ENCODE results near the gene ABCA2. TPM values are rescaled to one million over a fixed set of nuclear protein-coding genes. Genes with fewer than 3 reads are reported as not detected.
"Not testable (repeated sequence)": the region's sequence is repeated elsewhere in the genome, so short reads cannot be mapped to it uniquely, and the experiment has no call there.

Gene ABCA2
- total RNA-seq, 1 experiment from 2014 or later = 25.0 TPM

DNA sequence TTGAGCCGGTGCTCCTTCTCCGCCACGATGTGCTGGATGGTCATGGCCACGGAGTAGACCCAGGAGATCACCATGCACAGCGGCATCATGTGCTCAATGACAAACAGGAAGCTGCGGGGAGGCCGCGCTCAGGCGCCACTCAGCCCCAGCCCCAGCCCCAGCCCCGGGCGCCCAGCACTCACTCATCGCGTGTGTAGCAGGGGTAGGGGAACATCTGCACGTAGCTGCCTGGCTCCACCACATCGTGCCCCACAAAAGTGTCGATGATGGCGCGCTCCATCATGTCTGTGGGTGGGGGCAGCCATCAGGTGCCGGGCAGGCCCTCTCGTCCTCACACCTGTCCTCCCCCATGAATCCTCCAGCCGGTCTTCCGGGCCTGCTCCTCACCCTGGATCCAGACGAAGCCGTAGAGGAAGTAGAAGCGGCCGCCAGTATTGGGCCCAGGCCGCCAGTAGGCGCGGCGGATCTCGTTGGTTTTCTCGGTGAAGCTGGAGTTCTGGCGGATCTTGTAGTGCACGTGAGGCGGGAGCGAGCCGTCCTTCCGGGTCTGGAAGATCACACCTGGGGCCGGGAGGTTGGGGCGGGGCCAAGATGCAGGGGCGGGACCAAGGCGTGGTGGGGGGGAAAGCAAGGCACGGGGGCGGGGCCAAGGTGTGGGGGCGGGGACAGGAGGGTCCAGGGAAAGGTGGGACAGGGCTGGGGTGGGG lies 10.1 kb downstream of the ABCA2 start:
- no peak for DNase-seq (ENCODE audit: extremely low read depth, low read depth)

DNA sequence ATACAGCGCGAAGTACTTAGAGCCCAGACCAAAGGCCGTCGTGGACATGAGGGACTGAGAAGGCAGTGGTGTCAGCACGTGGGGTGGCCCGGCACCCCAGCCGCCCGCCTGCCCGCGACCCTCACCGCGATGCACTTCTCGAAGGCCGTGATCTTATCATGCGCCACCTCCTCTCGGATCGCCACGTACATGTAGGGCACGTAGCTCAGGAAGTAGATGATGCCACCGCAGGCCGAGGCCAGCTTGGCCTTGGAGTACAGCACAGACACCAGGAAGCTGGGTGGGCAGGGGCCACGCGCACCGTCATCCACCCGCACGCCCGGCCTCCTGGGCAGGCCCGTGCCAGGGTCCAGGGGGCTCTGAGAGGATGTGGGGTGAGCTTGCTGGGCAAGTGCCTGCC lies 11.0 kb downstream of the ABCA2 start:
- no peak for DNase-seq (ENCODE audit: extremely low read depth, low read depth)

GRCh38 chr9:137016436-137016835 lies 11.6 kb downstream of the ABCA2 start:
- no peak for DNase-seq (ENCODE audit: extremely low read depth, low read depth)

DNA sequence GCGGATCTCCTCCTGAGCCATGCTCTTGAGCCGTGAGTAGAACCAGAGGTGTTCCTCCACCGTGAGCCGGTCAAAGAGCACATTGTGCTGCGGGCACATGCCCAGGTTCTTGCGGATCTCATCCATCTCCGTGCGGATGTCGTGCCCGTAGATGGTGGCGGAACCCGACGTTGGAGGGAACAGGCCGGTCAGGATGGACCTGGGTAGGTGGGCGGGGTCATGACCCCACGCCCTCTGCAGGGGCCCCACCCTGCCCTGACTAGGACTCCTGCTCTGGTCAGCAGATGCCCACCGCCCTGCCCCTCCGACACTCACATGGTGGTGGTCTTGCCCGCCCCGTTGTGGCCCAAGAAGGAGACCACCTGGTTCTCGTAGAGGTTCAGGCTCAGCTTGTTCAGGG lies 12.1 kb downstream of the ABCA2 start:
- no peak for DNase-seq (ENCODE audit: extremely low read depth, low read depth)

GRCh38 chr9:137015540-137015930 lies 12.5 kb downstream of the ABCA2 start:
- no peak for DNase-seq (ENCODE audit: extremely low read depth, low read depth)

- DNase-seq (ENCODE audit: extremely low read depth, low read depth) = no peak
These were observed 13.1 kb downstream of the ABCA2 start for GRCh38 chr9:137014776-137015539.

DNA sequence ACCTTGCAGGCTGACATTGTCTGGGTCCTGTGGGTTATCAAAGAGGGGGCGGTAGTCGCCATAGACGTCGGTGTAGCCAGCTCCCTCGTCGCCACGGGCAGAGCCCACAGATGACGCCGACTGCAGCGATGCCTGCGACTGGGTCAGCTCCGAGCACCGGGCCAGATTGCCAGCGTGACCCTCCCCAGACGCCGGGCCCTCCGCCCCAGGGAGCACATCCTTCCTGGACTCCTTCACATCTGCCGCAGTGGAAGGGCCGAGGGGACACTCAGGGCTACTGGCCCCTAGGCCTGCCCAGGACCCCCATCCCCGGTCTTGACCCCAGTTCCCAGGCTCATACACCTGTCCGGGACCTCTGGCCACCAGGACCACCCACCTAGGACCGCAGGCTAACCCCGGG lies 13.9 kb downstream of the ABCA2 start:
- no peak for DNase-seq (ENCODE audit: extremely low read depth, low read depth)

DNA sequence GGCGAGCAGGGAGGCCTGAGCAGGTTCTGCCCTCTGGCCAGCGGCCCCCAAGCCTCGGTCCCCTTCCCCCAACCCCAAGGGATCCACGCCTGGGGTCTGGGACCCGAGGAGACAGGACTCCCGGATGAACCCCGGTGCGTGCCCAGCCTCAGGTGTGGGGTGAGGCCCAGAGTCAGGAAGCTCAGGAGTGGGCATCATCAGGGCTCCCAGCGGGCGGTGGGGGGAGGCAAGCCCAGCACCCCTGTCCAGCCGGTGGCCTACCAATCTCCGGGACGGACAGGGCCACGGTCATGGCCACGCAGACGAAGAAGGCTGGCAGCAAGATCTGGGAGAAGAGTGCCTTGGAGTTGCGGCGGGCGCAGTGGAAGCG lies 14.5 kb downstream of the ABCA2 start:
- DNase-seq (ENCODE audit: extremely low read depth, low read depth) = no peak

DNA sequence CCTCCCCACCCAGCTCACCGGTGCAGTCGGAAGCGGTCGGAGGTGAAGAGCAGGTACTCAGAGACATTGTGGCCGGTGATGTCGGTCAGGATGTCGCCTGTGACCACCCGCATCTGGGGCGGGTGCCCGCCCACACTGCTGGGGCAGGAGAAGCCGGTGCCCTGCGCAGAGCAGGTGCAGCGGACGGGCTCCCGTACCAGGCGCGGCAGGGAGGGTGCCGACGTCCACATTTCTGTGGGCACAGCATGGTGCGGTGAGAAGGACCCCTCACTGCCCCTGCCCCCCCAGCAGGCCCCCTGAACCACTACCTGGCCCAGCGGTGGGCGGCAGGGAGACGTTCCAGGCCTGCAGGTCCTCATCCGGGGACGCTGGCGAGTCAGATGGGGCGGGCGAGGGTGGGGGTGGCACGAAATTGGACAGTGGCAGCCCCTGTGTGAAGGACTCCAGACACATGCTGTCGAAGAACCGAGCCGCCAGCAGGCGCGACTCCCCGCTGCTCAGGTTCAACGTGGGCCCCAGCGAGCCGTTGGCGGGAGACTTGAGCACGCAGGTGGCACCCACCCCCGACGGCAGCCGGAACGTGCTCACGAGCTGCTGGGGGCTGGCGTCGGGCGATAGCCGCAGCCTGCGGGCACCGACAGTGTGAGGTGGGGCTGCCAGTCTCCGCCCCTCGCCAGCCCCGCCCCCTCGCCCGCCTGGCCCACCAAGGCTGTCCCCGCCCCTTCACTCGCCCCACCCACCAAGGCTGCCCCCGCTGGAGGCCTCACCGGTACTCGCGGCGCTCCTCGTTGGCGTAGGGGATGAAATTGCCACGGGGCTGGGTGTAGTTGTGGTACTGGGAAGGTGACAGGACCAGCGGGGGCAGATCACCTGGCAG lies 15.1 kb downstream of the ABCA2 start:
- DNase-seq (ENCODE audit: extremely low read depth, low read depth) = no peak

GRCh38 chr9:137011907-137012675 lies 15.9 kb downstream of the ABCA2 start:
- no peak for DNase-seq (ENCODE audit: extremely low read depth, low read depth)

GRCh38 chr9:137011156-137011555 lies 16.9 kb downstream of the ABCA2 start:
- no peak for DNase-seq (ENCODE audit: extremely low read depth, low read depth)

GRCh38 chr9:137009938-137010732 lies 17.9 kb downstream of the ABCA2 start:
- no peak for DNase-seq (ENCODE audit: extremely low read depth, low read depth)

- DNase-seq (ENCODE audit: extremely low read depth, low read depth) = no peak
These were observed 18.8 kb downstream of the ABCA2 start for GRCh38 chr9:137009217-137009616.

- no peak for DNase-seq (ENCODE audit: extremely low read depth, low read depth)
These were observed 19.7 kb downstream of the ABCA2 start for GRCh38 chr9:137008312-137008711.

GRCh38 chr9:137007816-137008270 lies 20.2 kb downstream of the ABCA2 start:
- no peak for DNase-seq (ENCODE audit: extremely low read depth, low read depth)

- DNase-seq (ENCODE audit: extremely low read depth, low read depth) = no peak
These were observed 20.8 kb downstream of the ABCA2 start for GRCh38 chr9:137007108-137007815.

DNA sequence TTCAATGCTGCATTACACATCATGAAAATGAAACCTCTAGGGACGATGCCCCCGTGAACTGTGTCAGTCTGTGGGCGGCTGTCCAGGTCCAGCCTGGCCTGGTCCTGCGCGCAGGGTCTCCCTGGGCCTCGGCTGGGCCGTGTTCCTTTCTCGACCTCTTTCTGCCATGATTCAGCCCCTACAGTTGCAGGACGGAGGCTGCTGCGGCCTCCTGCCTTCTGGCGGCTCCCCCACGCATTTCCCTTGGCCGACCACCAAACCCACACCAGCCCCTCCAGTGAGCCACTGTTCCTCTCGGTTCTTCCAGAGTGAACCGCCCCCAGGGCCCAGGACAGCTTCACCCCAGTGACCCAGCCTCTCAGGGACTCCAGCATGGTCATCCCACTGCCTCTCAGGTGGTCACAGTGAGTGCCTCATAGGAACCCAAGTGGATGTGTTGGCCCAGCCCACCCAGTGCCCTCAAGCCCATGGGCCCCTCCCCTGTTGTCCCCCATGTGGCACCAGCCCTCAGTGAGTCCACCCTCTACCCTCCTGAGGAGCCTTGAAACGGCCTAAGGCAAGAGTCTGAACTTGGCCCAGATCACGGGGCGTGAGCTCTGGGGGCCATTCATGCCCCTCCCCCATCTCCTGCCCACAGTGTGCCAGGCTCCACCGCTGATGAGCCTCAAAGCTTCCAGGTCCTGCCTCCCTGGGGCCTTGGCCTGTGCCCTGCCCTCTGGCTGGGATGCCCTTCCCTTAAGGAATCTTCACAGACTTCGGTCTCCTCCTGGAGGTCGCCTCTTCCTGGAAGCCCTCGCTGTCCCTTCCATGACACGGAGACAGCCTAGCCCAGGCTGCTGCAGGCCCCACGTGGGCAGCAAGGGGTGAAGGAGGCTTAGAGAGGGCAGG lies 21.7 kb downstream of the ABCA2 start:
- no peak for DNase-seq (ENCODE audit: extremely low read depth, low read depth)

DNA sequence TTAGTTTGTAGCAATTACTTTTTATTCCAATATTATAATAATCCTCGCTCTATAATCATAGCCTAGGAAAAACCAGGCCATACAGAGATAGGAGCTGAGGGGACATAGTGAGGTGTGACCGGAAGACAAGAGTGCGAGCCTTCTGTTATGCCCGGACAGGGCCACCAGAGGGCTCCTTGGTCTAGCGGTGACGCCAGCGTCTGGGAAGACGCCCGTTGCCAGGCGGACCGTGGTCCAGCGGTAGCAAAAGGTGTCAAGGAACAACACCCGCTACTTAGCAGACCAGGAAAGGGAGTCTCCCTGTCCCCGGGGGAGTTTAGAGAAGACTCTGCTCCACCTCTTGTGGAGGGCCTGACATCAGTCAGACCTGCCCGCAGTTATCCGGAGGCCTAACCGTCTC lies 23.8 kb downstream of the ABCA2 start:
- DNase-seq (ENCODE audit: extremely low read depth, low read depth) = not testable (repeated sequence)
